Osteoblast (primary cell): ENCODE measurements around the gene C11orf98. TPM values are rescaled to one million over a fixed set of nuclear protein-coding genes. Genes with fewer than 3 reads are reported as not detected.

Source experiments
- DNase-seq: peaks from one replicate; pipeline ENCODE4 v3.0.0; 2011; ENCODE audit warnings: low spot score, mixed read lengths; ENCODE audit not compliant: insufficient read length; ENCODE audit errors: missing footprints
- H2AFZ ChIP-seq: 2 replicates; pipeline ENCODE4 v1.6.0; 2011; ENCODE audit warnings: mild to moderate bottlenecking, low read length
- H3K27ac ChIP-seq: 2 replicates; pipeline ENCODE4 v1.5.1; 2011; ENCODE audit warnings: mild to moderate bottlenecking, low read depth, low read length, moderate library complexity
- H3K27me3 ChIP-seq: 2 replicates; pipeline ENCODE4 v1.6.0; 2012; ENCODE audit warnings: mild to moderate bottlenecking, control low read depth, inconsistent platforms, low read length, moderate library complexity; ENCODE audit not compliant: insufficient read depth
- H3K36me3 ChIP-seq: 2 replicates; pipeline ENCODE4 v1.5.1; 2011; ENCODE audit warnings: mild to moderate bottlenecking, low read length, control low read depth, moderate library complexity; ENCODE audit not compliant: insufficient read depth
- H3K4me1 ChIP-seq: 2 replicates; pipeline ENCODE4 v1.5.1; 2011; ENCODE audit warnings: mild to moderate bottlenecking, low read length, control low read depth, moderate library complexity; ENCODE audit not compliant: insufficient read depth
- H3K4me2 ChIP-seq: 2 replicates; pipeline ENCODE4 v1.6.0; 2011; ENCODE audit warnings: mild to moderate bottlenecking, low read length; ENCODE audit not compliant: insufficient read depth
- H3K4me3 ChIP-seq: fragments of 200-600 bp; sonication (generic); 3 replicates; pipeline ENCODE4 v1.5.1; 2012; ENCODE audit warnings: mild to moderate bottlenecking, low read length, inconsistent platforms; ENCODE audit not compliant: insufficient read depth
- H3K79me2 ChIP-seq: 2 replicates; pipeline ENCODE4 v1.6.0; 2012; ENCODE audit warnings: mild to moderate bottlenecking, low read length, control low read depth, inconsistent platforms; ENCODE audit not compliant: insufficient read depth
- H3K9me3 ChIP-seq: 2 replicates; pipeline ENCODE4 v1.5.1; 2011; ENCODE audit warnings: low read depth, low read length, control low read depth
- H4K20me1 ChIP-seq: 2 replicates; pipeline ENCODE4 v1.6.0; 2012; ENCODE audit warnings: mild to moderate bottlenecking, low read length, control low read depth; ENCODE audit not compliant: insufficient read depth
- total RNA-seq: library from RNA; depleted of rRNA; stranded (reverse); fragments of >200 nt; gene quantifications from 2 replicates; pipeline ENCODE4 v1.2.3, GENCODE V29; 2012
- TF ChIP-seq, protein P1 (sequence below): IDR thresholded peaks from 2 replicates; pipeline ENCODE4 v1.5.1; 2011; ENCODE audit warnings: mild to moderate bottlenecking, low read depth, low read length, moderate library complexity; ENCODE audit errors: extremely low read depth

The C11orf98 gene
- total RNA-seq, 1 donor: 17.4 TPM

- H3K36me3 ChIP-seq: peaks cover 29% of the 10 kb centered on the region
- H3K79me2 ChIP-seq: peaks cover 45% of the 10 kb centered on the region
- no peaks in the 10 kb centered on the region for H3K9me3 ChIP-seq
- peaks cover 14% of the 10 kb centered on the region for H4K20me1 ChIP-seq
- TF ChIP-seq, protein P1, sequence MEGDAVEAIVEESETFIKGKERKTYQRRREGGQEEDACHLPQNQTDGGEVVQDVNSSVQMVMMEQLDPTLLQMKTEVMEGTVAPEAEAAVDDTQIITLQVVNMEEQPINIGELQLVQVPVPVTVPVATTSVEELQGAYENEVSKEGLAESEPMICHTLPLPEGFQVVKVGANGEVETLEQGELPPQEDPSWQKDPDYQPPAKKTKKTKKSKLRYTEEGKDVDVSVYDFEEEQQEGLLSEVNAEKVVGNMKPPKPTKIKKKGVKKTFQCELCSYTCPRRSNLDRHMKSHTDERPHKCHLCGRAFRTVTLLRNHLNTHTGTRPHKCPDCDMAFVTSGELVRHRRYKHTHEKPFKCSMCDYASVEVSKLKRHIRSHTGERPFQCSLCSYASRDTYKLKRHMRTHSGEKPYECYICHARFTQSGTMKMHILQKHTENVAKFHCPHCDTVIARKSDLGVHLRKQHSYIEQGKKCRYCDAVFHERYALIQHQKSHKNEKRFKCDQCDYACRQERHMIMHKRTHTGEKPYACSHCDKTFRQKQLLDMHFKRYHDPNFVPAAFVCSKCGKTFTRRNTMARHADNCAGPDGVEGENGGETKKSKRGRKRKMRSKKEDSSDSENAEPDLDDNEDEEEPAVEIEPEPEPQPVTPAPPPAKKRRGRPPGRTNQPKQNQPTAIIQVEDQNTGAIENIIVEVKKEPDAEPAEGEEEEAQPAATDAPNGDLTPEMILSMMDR: no peak
- H3K4me3 ChIP-seq: peak overlapping the region; percentile 97
- DNase-seq: peak; percentile 61
- peak overlapping the region; percentile 82 for H3K27ac ChIP-seq
- no peaks in the 10 kb centered on the region for H3K27me3 ChIP-seq
- no peak overlapping the region for H2AFZ ChIP-seq
- peaks cover 31% of the 10 kb centered on the region for H3K4me1 ChIP-seq
- H3K4me2 ChIP-seq: peak overlapping the region; percentile 91
Measured at GRCh38 chr11:62666259-62666926, 1.4 kb upstream of the C11orf98 start.

DNA sequence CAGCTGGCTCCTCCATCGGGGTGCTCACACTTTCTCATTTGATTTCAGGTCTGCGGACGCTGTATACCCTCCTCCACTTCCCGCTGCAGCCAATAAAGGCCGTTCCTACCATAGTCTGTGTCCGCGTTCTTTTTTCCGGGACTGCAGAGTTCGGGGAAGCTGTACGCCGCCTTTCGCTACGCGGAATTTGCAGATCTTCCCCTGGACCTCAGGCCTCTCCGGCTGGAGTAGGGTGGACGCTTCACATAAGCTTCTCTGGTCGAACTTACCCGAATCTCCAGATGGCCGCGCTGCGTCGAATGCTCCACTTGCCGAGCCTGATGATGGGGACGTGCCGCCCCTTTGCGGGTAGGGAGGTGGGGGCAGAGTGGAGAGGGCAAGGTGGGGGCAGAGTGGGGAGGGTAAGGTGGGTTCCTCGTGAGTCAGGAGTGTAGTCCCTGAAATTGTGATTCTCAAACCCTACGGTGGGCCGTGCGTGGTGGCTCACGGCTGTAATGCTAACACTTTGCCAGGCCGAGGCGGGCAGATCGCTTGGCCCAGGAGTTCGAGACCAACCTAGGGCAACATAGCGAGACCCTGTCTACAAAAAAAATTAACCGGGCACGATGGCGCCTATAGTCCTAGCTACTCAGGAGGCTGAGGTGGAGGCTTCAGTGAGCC, 719 bp upstream of the C11orf98 start:
- no peaks in the 10 kb centered on the region for H3K27me3 ChIP-seq
- H3K4me2 ChIP-seq: peak overlapping the region; percentile 91
- H2AFZ ChIP-seq: no peak overlapping the region
- no peaks in the 10 kb centered on the region for H3K9me3 ChIP-seq
- peaks cover 39% of the 10 kb centered on the region for H3K79me2 ChIP-seq
- H3K27ac ChIP-seq: peak overlapping the region; percentile 82
- H3K4me1 ChIP-seq: peaks cover 25% of the 10 kb centered on the region
- peaks cover 14% of the 10 kb centered on the region for H4K20me1 ChIP-seq
- TF ChIP-seq, protein P1: no peak
- H3K4me3 ChIP-seq: peak overlapping the region; percentile 97
- DNase-seq: peak; percentile 80
- peaks cover 29% of the 10 kb centered on the region for H3K36me3 ChIP-seq

DNA sequence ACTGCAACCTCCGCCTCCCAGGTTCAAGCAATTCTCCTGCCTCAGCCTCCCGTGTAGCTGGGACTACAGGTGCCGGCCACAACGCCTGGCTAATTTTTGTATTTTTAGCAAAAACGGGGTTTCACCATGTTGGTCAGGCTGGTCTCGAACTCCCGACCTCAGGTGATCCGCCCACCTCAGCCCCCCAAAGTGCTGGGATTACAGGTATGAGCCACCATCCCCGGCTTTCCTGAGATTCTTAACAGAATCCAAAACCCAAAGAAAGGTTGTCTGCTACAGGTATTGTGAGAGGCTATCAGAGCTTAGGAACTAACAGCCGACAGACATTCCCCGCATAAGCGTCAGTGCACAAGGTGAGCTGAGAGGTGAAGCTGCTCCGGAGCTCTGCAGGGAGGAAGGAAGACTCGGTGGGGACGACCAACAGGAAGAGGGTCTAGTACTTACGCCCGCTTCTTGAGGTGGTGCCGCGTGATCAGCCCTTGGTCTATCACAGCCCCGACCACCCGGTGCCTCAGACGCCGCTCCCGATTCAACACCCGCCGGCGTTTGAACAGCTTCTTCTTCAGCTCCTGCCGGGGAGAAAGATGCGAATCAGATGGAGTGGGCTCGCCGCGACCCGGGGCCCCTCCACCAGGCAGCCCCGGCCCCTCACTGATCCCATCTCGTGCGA, 470 bp downstream of the C11orf98 start:
- Histone ChIP-seq H2AFZ (peak overlapping the region; percentile 90), H3K4me1 (peaks cover 18% of the 10 kb centered on the region), H4K20me1 (peaks cover 10% of the 10 kb centered on the region), H3K27ac (peak overlapping the region; percentile 82), H3K36me3 (peaks cover 24% of the 10 kb centered on the region), H3K9me3 (no peaks in the 10 kb centered on the region), H3K4me3 (peak overlapping the region; percentile 97), H3K27me3 (no peaks in the 10 kb centered on the region), H3K79me2 (peaks cover 35% of the 10 kb centered on the region), H3K4me2 (peak overlapping the region; percentile 91)
- TF ChIP-seq, protein P1: no peak
- DNase-seq: peak; percentile 91

- Histone ChIP-seq H3K27ac (no peak overlapping the region), H3K36me3 (no peaks in the 10 kb centered on the region), H2AFZ (no peak overlapping the region), H3K4me3 (no peak overlapping the region), H3K27me3 (no peaks in the 10 kb centered on the region), H4K20me1 (no peaks in the 10 kb centered on the region), H3K4me2 (no peak overlapping the region), H3K79me2 (peaks cover 12% of the 10 kb centered on the region), H3K9me3 (no peaks in the 10 kb centered on the region), H3K4me1 (peaks cover 8% of the 10 kb centered on the region)
- peak; percentile 23 for DNase-seq
- TF ChIP-seq, protein P1: no peak
Measured at GRCh38 chr11:62656796-62657429, 8.1 kb downstream of the C11orf98 start.
